K562 treated with DMSO at 1 percent for 24 hours (cell line): Measurements from ENCODE around the gene AADAT. TPM values are rescaled to one million over a fixed set of nuclear protein-coding genes. Genes with fewer than 3 reads are reported as not detected.

Experiments used
- total RNA-seq: library from RNA; unstranded; fragments of 300-600 nt; gene quantifications from 2 replicates; pipeline ENCODE4 v1.2.3, GENCODE V29; 2022; ENCODE audit warnings: low read depth; ENCODE audit not compliant: insufficient read depth

AADAT gene
- total RNA-seq, result not detected in 2 replicates

DNA sequence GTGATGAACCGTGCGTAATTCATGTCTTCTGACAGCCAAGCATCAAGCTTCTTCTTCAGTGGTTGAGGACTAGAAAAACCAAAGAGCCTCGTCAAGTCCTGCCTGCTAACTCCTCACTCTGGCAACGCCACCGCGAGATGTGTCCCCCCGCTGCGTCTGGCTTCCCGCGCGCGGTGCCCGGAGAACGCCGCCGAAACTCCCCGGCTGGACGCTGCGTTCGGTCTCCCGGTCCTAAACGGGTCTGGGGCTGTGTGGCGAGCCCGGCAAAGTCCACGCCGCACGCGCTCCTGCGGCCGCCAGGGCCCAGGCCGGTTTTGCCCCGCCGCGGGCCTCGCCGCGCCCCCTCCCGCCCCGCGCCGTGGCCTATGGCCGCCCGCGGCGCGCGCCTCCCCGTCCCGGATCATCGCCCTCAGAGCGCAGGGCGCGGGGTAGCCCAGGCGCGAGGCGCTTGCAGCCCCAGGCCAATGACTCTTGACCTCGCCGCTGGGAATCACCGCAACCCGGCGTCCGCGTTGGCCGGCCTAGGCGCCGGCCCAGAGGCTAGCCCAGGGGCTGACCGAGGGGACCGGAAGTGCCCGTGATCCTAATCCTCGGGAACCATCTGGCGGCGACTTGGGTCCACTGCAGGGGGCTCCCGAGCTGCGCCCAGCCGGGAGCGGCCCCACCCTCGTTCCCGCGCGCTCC is at the start of gene AADAT:
TSS of gene AADAT (minus strand) at position 289 of the 684 bp plus-strand sequence. CDS start at position 23, 266 bp downstream.

DNA sequence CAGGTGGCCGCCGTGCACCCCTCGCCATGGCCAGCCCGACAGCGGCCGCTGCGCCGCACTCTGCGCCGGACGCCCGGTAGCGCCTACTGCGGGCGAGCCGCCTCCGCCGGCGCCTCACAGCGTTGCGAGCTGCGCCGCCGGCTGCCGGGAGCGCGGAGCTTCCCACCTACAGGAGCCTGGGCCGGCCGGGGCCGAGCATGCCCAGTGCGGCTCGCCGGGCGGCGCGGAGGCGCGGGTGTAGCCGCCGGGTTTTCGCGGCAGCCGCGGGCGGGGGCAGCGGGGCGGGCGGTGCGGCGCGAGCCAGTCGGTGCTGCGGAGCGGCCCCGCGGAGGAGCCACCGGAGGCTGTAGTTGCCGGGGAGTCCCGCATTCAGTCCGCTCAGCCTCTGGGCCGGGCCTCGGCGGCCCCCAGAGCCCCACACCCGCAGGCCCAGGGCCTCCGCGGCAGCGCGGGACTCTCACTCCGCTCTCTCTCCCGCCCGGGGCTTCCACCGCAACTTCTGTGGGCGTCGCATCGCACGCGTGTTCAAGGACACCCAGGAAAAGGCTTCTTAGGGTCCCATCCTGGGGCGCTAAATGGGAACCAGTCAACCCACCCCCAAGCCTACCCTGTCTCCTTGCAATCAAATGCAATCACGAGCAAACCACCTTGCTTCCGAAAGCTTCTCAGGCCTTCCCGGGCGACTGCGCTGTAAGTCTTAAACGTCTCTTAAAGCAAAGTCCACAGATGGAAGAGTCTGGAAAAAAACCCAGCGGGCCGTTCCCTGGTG is 63.3 kb downstream of the AADAT start, which contains the start of gene MFAP3L:
TSS of gene MFAP3L (minus strand) at position 143 of the 769 bp plus-strand sequence. CDS start 20,518 bp downstream, outside the sequence.

Other genes starting within 250 kb of the AADAT start
- gene MFAP3L, start 63.6 kb downstream of the AADAT start, total RNA-seq, result 0.71 and 1.2 TPM in 2 replicates